AG04450 (cell line): ENCODE results near the gene CAPZA1. TPM values are rescaled to one million over a fixed set of nuclear protein-coding genes. Genes with fewer than 3 reads are reported as not detected.

Source experiments
- CTCF ChIA-PET: fragments of 300-600, 350-600 bp; formaldehyde crosslinking; extraction: SDS; loops from one replicate; lab custom pipeline; 2022; ENCODE audit warnings: antibody characterized with exemption, inconsistent platforms; lab: Charles Lee
- POLR2A ChIA-PET: fragments of 350-600 bp; formaldehyde crosslinking; extraction: SDS; loops from one replicate; lab custom pipeline; 2021; ENCODE audit warnings: antibody characterized with exemption, inconsistent platforms; lab: Yijun Ruan, JAX
- DNase-seq: peaks from one replicate; pipeline ENCODE4 v3.0.0-alpha.2; 2011; ENCODE audit warnings: low read depth, low spot score
- H3K27ac ChIP-seq: one replicate; pipeline ENCODE4 v1.5.1; 2012; ENCODE audit warnings: low read depth, low read length, control low read depth
- H3K27me3 ChIP-seq: one replicate; pipeline ENCODE4 v1.6.0; 2012; ENCODE audit warnings: low read length; ENCODE audit not compliant: control insufficient read depth, insufficient read depth
- H3K4me3 ChIP-seq: 2 replicates; pipeline ENCODE4 v1.5.1; 2011; ENCODE audit warnings: mild to moderate bottlenecking, low read depth, low read length, control low read depth
- H3K9me3 ChIP-seq: 2 replicates; pipeline ENCODE4 v1.5.1; 2012; ENCODE audit warnings: low read length; ENCODE audit not compliant: control insufficient read depth, insufficient read depth
- polyA minus RNA-seq: library from RNA; depleted of rRNA, polyadenylated mRNA; stranded (reverse); fragments of >200 nt; gene quantifications from 2 replicates; pipeline ENCODE4 v1.2.3, GENCODE V29; 2011; rRNA and poly(A)+ RNA removed
- polyA plus RNA-seq: library from polyadenylated mRNA; depleted of rRNA; stranded (reverse); fragments of >200 nt; gene quantifications from 2 replicates; pipeline ENCODE4 v1.2.3, GENCODE V29; 2011; rRNA removed
- TF ChIP-seq, protein P1 (sequence below): IDR thresholded peaks from 2 replicates; pipeline ENCODE4 v1.5.1; 2011; ENCODE audit warnings: low read depth, low read length, control low read depth, inconsistent platforms

Gene CAPZA1
- polyA plus RNA-seq: 195 and 273 TPM in 2 replicates
- 157 and 240 TPM in 2 replicates for polyA minus RNA-seq

DNA sequence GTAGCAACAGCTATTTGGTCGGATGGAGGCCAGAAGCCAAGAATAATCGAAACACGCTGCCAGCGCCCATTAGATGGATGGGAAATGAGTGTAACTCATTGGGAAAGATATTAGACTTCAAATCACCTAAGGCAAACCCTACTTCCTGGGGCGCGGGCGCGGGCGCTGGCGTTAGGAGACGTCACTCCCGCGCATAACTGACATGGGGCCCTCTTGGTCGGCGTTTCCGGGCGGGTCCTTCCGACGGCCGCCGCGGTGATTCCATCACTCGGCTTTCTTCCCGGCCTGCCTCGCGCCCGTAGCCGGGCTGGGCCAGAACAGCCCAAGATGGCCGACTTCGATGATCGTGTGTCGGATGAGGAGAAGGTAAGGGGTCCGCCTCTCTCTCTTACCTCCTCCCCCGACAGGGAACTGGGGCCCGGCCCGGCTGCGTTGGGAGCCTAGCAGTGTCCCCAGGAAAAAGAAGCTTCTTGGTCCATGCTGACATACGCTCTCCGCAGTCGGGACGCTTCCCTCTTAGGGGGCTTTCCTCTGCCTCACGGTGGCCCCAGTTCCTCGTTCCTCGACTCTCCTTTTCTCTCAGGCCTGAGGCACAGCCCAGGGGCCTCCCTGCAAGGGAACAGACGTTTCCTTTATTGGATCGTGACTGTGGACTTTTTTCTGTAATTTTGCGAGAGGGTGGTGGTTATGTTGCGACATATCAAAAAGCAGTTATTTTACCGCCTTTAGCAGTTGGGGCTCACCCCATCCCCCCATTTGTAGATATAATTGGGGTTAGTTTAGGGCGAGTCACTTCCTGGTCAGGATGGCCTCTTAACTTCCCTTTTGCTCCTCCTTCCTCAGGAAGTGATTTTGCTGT is at the start of gene CAPZA1:
Gene CAPZA1, plus strand, starts transcription at position 315 of the 859 bp plus-strand sequence. Its CDS starts 13 bp downstream, at position 328.
- ChIA-PET POLR2A (interaction anchor here (0.5 to 1.4 kb wide), 10 partner anchors 43 to 262 kb away, joined by 3 to 13 read pairs (median 4); partner anchors contain the start of genes CTTNBP2NL and MOV10), CTCF (interaction anchor here (1.1 to 2.8 kb wide), 2 partner anchors 96 to 229 kb away, joined by 3 to 13 read pairs; no protein-coding TSS in a partner anchor)
- no peaks in the 10 kb centered on the region; the same call in 1 of the 2 replicates for H3K9me3 ChIP-seq
- DNase-seq: peak; percentile 78
- peak within 1 kb of the TSS; percentile 96 for H3K27ac ChIP-seq
- TF ChIP-seq, protein P1, sequence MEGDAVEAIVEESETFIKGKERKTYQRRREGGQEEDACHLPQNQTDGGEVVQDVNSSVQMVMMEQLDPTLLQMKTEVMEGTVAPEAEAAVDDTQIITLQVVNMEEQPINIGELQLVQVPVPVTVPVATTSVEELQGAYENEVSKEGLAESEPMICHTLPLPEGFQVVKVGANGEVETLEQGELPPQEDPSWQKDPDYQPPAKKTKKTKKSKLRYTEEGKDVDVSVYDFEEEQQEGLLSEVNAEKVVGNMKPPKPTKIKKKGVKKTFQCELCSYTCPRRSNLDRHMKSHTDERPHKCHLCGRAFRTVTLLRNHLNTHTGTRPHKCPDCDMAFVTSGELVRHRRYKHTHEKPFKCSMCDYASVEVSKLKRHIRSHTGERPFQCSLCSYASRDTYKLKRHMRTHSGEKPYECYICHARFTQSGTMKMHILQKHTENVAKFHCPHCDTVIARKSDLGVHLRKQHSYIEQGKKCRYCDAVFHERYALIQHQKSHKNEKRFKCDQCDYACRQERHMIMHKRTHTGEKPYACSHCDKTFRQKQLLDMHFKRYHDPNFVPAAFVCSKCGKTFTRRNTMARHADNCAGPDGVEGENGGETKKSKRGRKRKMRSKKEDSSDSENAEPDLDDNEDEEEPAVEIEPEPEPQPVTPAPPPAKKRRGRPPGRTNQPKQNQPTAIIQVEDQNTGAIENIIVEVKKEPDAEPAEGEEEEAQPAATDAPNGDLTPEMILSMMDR: no peak
- H3K27me3 ChIP-seq: no peaks in the 10 kb centered on the region
- H3K4me3 ChIP-seq: peak within 1 kb of the TSS; percentile 98

DNA sequence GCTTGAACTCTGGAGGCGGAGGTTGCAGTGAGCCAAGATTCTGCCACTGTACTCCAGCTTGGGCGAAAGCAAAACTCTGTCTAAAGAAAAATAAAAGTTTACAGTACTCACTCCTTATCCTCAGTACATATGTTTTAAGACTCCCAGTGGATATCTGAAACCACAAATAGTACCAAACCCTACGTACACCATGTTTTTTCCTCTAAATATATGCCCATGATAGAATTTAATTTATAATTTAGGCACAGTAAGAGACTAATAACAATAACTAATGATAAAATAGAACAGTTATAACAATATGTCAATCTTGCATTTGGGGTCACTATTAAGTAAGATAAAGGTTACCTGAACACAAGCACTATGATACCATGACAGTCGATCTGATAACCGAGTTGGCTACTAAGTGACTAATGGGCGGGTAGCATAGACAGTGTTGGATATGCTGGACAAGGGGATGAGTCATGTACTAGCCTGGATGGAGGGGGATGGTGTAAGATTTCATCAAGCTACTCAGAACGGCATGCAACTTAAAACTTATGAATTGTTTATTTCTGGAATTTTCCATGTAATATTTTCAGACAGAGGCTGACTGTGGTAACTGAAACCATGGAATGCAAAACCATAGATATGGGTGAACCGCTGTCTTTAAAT is 44.4 kb upstream of the CAPZA1 start:
- no peaks in the 10 kb centered on the region for H3K9me3 ChIP-seq
- CTCF ChIA-PET: no interaction called here
- no peak overlapping the region for H3K27ac ChIP-seq

DNA sequence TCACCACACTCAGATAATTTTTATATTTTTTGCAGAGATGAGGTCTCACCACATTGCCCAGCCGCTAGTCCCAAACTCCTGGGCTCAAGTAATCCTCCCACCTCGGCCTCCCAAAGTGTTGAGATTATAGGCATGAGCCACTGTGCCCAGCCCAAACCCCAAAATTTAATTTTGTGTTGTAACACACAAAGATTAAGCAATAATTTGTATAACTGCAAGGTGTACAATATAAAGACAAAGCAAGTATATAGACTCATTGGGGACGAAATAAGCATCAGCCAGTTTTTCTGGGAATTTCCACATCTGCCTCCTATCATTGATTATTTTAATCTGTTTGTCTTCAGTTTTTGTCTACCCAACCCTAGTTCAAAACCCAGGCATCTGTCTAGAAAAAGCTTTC is 43.4 kb upstream of the CAPZA1 start:
- CTCF ChIA-PET: interaction anchor here (0.8 kb wide), 1 partner anchor 38 kb away, joined by 3 read pairs; no protein-coding TSS in a partner anchor
- no peak for DNase-seq
- no peaks in the 10 kb centered on the region for H3K9me3 ChIP-seq
- H3K27ac ChIP-seq: peak overlapping the region; percentile 39
- no peak overlapping the region for H3K4me3 ChIP-seq
- no peaks in the 10 kb centered on the region for H3K27me3 ChIP-seq
- POLR2A ChIA-PET: interaction anchor here (1.0 kb wide), 1 partner anchor 31 kb away, joined by 3 read pairs; no protein-coding TSS in a partner anchor
- TF ChIP-seq, protein P1: no peak

More for the DNA sequence above, 44.4 kb upstream of the CAPZA1 start:
- peak; percentile 83 for DNase-seq
- no peak overlapping the region for H3K4me3 ChIP-seq
- TF ChIP-seq, protein P1: no peak
- H3K27me3 ChIP-seq: no peaks in the 10 kb centered on the region
- POLR2A ChIA-PET: interaction anchor here (0.5 to 1.0 kb wide), 4 partner anchors 31 to 929 kb away, joined by 3 to 5 read pairs (median 4); no protein-coding TSS in a partner anchor

DNA sequence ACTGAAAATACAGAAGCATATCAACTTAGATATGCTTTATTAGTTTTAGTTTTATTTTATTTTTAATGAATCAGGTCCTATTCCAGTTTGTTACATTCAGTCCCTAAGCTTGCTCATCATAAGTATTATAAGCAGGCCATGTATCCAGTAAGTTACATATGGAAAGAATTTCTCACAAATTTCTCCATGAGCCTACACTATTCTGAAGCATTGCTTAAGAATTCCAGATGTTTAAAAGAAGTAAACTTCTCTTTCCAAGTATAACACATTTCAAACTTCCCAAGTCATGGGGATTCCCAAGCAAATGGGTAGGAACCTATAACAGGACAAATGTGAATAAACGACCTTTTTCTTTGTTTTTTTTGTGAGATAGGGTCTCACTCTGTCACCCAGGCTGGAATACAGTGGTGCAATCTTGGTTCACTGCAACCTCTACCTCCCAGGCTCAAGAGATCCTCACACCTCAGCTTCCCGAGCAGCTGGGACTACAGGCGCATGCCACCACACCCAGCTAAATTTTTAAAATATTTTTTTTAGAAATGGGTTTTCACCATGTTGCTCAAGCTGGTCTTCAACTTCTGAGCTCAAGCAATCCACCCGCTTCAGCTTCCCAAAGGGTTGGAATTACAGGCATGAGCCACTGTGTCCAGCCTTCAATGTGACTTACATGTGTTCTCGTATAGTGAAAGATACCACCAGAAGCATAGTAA is 39.7 kb upstream of the CAPZA1 start:
- Histone ChIP-seq H3K27me3 (no peaks in the 10 kb centered on the region), H3K9me3 (no peaks in the 10 kb centered on the region), H3K27ac (peak overlapping the region; percentile 42), H3K4me3 (no peak overlapping the region)
- ChIA-PET CTCF (interaction anchor here (1.6 kb wide), 1 partner anchor 34 kb away, joined by 5 read pairs; no protein-coding TSS in a partner anchor), POLR2A (interaction anchor here (0.7 kb wide), 1 partner anchor 298 kb away, joined by 3 read pairs; no protein-coding TSS in a partner anchor)
- TF ChIP-seq, protein P1: no peak
- peak; percentile 29 for DNase-seq
